Measurements from ENCODE around the gene NAT16. TPM values are rescaled to one million over a fixed set of nuclear protein-coding genes. Genes with fewer than 3 reads are reported as not detected.
A peak's percentile ranks its signal among the peaks of the same experiment; 100 is the strongest.

The NAT16 gene
- total and polyA plus RNA-seq, 2 of the 13 experiments (the other 11 are each of a cell fraction or from before 2014, with no cell fraction given): 0.04 TPM; not detected in 1

DNA sequence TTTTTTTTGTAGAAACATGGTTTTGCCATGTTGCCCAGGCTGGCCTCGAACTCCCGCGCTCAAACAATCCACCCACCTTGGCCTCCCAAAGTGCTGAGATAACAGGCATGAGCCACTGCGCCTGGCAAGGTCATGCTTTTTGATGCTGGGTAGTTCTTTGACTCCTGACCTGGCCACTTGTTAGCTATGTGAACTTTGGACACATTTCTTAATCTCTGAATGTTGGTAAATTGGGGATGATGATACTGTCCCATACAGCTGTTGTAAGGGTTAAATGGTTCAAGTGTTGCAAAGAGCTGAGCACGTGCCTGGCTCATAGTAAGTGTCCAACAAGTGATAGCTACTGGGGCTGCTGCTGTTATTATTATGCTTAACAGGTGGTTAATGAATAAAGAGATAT, 40.2 kb upstream of the NAT16 start (continued):
- TF ChIP-seq, protein P1, sequence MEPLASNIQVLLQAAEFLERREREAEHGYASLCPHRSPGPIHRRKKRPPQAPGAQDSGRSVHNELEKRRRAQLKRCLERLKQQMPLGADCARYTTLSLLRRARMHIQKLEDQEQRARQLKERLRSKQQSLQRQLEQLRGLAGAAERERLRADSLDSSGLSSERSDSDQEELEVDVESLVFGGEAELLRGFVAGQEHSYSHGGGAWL (CRISPR knock-in tag; IDR thresholded peaks at IDR 0.05): no peak
- TF ChIP-seq RXRB (CRISPR knock-in tag; IDR thresholded peaks at IDR 0.05; ENCODE audit: borderline replicate concordance): 0 out of 2 replicates have a peak, but pooled peaks have one; percentile 27
- TF ChIP-seq, protein P2, sequence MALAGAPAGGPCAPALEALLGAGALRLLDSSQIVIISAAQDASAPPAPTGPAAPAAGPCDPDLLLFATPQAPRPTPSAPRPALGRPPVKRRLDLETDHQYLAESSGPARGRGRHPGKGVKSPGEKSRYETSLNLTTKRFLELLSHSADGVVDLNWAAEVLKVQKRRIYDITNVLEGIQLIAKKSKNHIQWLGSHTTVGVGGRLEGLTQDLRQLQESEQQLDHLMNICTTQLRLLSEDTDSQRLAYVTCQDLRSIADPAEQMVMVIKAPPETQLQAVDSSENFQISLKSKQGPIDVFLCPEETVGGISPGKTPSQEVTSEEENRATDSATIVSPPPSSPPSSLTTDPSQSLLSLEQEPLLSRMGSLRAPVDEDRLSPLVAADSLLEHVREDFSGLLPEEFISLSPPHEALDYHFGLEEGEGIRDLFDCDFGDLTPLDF (CRISPR knock-in tag; IDR thresholded peaks at IDR 0.05): no peak
- TF ChIP-seq, protein P3, sequence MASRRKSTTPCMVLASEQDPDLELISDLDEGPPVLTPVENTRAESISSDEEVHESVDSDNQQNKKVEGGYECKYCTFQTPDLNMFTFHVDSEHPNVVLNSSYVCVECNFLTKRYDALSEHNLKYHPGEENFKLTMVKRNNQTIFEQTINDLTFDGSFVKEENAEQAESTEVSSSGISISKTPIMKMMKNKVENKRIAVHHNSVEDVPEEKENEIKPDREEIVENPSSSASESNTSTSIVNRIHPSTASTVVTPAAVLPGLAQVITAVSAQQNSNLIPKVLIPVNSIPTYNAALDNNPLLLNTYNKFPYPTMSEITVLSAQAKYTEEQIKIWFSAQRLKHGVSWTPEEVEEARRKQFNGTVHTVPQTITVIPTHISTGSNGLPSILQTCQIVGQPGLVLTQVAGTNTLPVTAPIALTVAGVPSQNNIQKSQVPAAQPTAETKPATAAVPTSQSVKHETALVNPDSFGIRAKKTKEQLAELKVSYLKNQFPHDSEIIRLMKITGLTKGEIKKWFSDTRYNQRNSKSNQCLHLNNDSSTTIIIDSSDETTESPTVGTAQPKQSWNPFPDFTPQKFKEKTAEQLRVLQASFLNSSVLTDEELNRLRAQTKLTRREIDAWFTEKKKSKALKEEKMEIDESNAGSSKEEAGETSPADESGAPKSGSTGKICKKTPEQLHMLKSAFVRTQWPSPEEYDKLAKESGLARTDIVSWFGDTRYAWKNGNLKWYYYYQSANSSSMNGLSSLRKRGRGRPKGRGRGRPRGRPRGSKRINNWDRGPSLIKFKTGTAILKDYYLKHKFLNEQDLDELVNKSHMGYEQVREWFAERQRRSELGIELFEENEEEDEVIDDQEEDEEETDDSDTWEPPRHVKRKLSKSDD (CRISPR knock-in tag; IDR thresholded peaks at IDR 0.05; ENCODE audit: low read depth): peak; percentile 73
- TF ChIP-seq, protein P4, sequence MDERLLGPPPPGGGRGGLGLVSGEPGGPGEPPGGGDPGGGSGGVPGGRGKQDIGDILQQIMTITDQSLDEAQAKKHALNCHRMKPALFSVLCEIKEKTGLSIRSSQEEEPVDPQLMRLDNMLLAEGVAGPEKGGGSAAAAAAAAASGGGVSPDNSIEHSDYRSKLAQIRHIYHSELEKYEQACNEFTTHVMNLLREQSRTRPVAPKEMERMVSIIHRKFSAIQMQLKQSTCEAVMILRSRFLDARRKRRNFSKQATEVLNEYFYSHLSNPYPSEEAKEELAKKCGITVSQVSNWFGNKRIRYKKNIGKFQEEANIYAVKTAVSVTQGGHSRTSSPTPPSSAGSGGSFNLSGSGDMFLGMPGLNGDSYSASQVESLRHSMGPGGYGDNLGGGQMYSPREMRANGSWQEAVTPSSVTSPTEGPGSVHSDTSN (CRISPR knock-in tag; IDR thresholded peaks at IDR 0.05): no peak
- peak; percentile 23; the same call in 1 of the 2 replicates for TF ChIP-seq KDM6A (CRISPR knock-in tag; IDR thresholded peaks at IDR 0.05; ENCODE audit: low read depth)
- TF ChIP-seq, protein P5, sequence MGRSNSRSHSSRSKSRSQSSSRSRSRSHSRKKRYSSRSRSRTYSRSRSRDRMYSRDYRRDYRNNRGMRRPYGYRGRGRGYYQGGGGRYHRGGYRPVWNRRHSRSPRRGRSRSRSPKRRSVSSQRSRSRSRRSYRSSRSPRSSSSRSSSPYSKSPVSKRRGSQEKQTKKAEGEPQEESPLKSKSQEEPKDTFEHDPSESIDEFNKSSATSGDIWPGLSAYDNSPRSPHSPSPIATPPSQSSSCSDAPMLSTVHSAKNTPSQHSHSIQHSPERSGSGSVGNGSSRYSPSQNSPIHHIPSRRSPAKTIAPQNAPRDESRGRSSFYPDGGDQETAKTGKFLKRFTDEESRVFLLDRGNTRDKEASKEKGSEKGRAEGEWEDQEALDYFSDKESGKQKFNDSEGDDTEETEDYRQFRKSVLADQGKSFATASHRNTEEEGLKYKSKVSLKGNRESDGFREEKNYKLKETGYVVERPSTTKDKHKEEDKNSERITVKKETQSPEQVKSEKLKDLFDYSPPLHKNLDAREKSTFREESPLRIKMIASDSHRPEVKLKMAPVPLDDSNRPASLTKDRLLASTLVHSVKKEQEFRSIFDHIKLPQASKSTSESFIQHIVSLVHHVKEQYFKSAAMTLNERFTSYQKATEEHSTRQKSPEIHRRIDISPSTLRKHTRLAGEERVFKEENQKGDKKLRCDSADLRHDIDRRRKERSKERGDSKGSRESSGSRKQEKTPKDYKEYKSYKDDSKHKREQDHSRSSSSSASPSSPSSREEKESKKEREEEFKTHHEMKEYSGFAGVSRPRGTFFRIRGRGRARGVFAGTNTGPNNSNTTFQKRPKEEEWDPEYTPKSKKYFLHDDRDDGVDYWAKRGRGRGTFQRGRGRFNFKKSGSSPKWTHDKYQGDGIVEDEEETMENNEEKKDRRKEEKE (IDR thresholded peaks at IDR 0.05): no peak
- no peak for TF ChIP-seq ARNTL (CRISPR knock-in tag; IDR thresholded peaks at IDR 0.05)
- TF ChIP-seq, protein P6, sequence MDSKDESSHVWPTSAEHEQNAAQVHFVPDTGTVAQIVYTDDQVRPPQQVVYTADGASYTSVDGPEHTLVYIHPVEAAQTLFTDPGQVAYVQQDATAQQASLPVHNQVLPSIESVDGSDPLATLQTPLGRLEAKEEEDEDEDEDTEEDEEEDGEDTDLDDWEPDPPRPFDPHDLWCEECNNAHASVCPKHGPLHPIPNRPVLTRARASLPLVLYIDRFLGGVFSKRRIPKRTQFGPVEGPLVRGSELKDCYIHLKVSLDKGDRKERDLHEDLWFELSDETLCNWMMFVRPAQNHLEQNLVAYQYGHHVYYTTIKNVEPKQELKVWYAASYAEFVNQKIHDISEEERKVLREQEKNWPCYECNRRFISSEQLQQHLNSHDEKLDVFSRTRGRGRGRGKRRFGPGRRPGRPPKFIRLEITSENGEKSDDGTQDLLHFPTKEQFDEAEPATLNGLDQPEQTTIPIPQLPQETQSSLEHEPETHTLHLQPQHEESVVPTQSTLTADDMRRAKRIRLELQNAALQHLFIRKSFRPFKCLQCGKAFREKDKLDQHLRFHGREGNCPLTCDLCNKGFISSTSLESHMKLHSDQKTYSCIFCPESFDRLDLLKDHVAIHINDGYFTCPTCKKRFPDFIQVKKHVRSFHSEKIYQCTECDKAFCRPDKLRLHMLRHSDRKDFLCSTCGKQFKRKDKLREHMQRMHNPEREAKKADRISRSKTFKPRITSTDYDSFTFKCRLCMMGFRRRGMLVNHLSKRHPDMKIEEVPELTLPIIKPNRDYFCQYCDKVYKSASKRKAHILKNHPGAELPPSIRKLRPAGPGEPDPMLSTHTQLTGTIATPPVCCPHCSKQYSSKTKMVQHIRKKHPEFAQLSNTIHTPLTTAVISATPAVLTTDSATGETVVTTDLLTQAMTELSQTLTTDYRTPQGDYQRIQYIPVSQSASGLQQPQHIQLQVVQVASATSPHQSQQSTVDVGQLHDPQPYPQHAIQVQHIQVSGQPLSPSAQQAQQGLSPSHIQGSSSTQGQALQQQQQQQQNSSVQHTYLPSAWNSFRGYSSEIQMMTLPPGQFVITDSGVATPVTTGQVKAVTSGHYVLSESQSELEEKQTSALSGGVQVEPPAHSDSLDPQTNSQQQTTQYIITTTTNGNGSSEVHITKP (CRISPR knock-in tag; IDR thresholded peaks at IDR 0.05; ENCODE audit: low read depth): no peak
- no peak for TF ChIP-seq SIX4 (CRISPR knock-in tag; IDR thresholded peaks at IDR 0.05)
- TF ChIP-seq ZNF354B (CRISPR knock-in tag; IDR thresholded peaks at IDR 0.05): no peak
- TF ChIP-seq JARID2 (CRISPR knock-in tag; IDR thresholded peaks at IDR 0.05; ENCODE audit: insufficient replicate concordance): no peak
- TF ChIP-seq BRD4 (CRISPR knock-in tag; IDR thresholded peaks at IDR 0.05): no peak
- no peak for TF ChIP-seq CBX2 (IDR thresholded peaks at IDR 0.05; ENCODE audit: low read depth, low read length)
- no peak for TF ChIP-seq CBX2 (CRISPR knock-in tag; IDR thresholded peaks at IDR 0.05; ENCODE audit: low read depth)
- TF ChIP-seq TOE1 (CRISPR knock-in tag; IDR thresholded peaks at IDR 0.05): no peak
- no peak; the same call in 2 of the 3 replicates for TF ChIP-seq MXI1 (IDR thresholded peaks at IDR 0.05; ENCODE audit: borderline replicate concordance, low read depth, low read length)
- no peak for TF ChIP-seq SMAD9 (CRISPR knock-in tag; IDR thresholded peaks at IDR 0.05)
- TF ChIP-seq ZBTB20 (CRISPR knock-in tag; IDR thresholded peaks at IDR 0.05; ENCODE audit: borderline replicate concordance, low read depth): no peak
